Measurements from ENCODE around the gene CNN3.
"Not testable (repeated sequence)": the region's sequence is repeated elsewhere in the genome, so short reads cannot be mapped to it uniquely, and the experiment has no call there.

CNN3 gene

DNA sequence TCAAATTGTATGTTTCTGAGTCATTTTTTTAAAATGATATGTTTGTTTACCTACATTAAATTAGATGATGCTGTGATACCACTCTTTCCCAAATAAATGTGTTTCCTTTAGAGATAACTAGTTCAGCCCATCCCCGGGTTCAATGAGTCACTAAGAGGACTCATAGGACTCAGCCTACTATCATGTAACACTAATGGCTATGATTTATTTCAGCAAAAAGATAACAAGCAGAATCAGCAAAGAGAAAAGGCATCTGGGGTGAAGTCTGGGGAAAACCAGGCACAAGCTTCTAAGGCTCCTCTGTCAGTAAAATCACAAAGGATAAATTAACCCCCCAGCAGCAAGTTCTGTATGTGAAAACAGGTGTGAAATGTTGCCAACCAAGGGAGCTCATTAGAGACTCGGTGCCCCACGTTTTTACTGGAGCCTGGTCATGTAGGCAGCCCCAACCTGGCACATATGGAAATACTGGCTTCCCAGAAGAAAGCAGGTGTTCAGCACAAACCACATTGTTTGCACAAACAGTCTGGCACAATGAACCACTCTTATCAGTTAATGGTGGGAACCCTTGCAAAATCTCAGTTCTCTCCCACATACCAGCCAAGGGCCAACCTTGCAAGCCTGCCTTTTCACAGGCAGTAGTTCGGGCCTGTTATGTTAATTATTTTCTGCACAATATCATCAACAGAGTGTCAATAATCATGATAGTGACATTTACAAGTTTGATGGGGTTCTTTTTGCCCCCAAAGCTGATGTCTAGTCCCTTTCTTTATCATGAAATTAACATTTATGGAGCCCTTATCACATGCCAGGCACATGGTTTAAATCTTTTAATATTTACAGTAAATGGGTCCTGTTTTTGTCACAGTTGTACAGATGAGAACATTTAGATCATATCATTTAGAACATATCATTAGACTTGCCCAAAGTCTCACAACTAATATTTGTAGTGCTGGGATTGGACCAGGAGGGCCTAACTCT is 23.1 kb upstream of the CNN3 start:
- no peak for DNase-seq

DNA sequence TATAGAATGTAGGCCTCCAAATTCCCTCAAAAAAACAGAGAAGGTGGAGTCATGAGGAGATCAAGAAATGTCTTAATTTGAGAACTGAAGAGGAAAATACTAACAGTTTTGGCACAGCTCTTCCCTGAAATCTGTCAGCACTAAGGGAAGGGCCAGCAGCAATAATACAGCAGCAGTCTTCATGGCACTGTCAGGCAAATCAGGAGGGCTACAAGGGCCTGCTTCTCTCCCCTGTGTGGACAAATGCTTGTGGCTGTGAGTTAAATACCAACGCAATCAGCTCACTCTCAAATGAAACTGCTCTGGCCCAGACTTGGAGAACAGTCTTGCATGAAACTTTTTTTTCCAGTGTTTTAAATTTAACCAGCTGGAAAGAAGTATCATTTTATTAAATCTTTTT is 20.5 kb upstream of the CNN3 start:
- no peak for DNase-seq

DNA sequence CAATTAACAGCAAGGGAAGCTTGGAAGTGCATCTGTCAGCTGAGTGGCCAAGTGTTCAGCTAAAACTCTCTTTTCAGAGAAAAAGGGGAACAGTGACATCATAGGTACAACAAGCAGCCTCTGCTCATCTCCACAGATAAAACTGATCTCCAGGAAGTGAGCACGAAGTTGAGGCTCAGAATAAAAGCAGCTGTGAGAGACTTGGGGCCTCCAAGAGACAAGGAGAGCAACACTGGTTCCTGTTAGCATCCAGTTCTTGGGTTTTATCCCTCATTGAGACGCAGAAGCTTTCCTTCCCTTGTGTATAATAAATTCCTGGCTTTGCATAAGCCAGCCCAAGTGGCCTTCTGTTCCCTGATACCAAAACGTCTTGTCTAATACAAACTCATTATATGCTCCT is 20.0 kb upstream of the CNN3 start:
- DNase-seq, result no peak

DNA sequence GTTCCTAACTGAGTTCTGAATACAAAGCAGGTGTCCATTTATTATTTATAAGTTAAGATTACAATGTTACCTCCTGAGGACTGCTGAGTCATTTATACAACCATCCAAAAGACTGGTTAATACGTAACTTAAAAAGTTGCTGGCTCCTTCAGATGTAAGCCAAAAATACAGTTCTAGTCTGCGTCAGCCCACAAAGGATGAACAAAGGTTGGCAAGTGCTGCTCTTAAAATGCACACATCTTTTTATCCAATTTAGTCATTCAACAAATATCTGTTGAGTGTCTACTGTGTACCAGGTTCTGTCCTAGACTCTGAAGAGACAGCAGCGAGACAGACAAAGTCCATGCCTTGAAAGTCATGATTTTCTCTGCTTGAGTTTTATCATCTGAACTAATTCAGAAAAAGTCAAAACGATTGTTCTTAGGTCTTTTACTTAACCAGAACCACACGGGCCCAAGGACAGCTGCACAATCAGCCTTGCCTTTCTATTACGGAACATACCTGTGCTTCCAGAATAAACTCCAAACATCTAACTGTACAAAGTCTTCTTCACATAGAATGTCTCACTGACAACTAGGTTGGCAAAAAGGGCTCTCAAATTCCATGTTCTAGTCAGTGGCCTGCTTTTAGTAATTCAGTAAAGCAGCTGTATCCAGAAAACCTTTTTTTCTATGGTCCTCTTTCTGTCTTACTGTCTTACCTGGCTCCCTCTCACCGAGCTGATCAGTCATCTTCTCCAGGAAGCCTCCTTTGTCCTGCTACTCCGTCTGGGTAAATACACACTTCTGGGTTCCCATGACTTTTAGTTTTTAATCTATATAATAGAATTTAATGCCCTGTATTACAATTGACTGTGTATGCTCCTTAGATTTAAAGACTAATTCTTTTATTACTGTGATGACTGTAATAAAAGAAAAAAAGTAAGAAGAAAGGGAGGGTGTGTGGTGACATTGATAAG is 15.5 kb upstream of the CNN3 start:
- no peak for DNase-seq

DNA sequence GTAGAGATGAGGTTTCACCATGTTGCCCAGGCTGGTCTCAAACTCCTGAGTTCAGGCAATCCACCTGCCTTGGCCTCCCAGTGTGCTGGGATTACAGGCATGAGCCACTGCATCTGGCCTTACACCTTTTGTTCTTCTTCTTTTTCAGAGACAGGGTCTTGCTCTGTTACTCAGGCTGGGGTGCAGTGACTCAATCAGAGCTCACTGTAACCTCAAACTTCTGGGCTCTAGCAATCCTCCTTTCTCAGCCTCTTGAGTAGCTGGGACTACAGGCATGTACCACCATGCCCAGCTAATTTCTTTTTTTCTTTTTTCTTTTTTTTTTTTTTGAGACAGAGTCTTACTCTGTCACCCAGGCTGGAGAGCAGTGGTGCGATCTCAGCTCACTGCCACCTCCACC is 14.6 kb upstream of the CNN3 start:
- DNase-seq, result not testable (repeated sequence)

DNA sequence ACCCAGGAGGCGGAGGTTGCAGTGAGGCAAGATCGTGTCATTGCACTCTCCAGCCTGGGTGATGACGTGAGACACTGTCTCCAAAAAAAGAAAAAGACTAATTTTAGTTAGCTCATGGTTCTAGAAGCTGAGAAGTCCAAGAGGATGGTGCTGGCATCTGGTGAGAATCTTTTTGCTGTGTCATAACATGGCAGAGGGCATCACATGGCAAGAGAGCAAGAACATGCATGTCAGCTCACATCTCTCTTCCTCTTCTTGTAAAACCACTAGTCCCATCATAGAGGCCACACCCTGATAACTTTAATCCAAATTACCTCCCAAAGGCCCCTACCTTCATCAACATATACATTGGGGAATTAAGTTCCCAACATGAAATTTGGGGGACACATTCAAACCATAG is 13.8 kb upstream of the CNN3 start:
- no peak for DNase-seq

DNA sequence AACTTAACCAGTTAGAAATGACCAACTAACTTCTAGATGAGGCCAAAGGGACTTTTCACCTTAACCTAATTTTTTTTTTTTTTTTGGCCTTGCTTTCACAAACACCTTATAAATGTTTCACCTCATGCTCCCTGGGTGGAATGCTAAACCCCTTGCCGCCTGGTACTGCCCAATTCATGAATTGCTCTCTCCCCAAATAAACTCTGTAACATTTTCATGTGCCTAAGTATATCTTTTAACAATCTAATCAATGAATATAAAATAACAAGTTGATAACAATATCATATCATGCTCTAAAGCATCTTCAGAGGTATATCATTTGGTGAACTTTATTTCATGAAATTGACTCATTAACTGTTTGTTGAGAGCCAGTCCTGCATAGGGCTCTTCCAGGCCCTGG is 10.9 kb upstream of the CNN3 start:
- no peak for DNase-seq

DNA sequence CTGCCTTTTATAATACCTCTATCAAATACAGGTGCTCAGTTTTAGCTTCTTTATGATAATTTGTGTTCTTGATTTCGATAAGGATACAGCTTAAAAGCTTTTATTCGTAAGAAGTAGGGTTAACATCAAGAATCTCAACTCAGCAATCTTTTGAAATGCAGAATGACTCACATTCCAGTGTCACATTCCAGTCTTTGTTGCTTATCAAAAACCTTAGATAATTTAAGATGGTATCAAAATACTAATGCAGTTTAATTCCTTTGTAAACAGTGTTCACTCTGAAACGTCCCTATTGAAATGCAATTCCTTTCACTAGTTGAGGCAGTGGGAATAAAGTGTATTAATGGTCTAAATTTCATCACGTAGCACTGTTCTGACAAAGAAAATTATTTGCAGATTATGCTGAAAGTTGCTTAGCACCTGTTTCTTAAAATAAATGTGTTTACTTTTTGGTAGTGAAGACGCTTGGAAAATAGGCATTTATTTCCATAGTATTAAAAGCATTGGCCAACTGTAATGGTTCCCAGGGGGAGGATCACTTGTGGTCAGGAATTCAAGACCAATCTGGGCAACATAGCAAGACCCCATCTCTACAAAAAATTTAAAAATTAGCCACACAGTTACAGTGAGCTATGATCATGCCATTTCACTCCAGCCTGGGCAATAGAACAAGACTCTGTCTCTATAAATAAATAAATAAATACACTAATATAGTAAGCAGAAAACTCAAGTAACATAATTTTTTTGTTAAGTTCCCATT is 10.1 kb upstream of the CNN3 start:
- no peak for DNase-seq

DNA sequence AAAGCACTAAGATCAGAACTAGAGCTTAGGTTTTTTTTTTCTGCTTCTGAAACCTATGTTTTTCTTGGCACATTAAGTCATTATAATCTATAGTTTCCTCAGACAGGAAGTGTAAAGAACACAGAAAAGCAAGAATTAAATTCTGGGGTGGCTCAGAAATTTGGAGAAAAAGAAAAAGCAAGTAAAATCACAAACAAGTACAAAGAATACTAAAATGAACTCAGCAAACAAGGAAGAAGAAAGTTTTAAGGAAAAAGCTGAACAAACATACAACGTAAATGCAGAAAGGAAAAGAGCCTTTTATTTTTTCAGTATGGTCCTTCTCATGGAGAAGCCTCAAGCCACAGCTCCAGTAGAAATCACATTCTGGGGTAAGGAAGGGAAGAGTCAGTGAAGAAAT is 8.6 kb upstream of the CNN3 start:
- DNase-seq, result no peak

DNA sequence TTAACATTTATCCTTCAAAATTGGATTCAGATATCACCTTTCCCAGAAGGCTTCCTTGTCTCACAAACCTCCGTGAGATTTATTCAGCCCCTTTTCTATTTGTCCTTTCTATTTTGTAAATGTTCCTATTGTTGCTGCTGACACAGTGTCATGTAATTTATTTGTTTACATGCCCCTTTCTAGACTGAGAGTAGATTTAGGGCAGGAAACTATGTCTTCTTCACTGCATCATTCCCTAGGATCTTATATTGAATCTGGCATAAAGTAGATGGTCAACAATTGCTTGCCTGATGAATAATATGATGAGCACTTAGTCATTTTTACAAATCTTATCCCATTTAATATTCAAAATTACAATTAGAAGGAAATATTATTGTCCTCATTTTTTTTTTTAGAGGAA is 8.1 kb upstream of the CNN3 start:
- DNase-seq, result no peak

DNA sequence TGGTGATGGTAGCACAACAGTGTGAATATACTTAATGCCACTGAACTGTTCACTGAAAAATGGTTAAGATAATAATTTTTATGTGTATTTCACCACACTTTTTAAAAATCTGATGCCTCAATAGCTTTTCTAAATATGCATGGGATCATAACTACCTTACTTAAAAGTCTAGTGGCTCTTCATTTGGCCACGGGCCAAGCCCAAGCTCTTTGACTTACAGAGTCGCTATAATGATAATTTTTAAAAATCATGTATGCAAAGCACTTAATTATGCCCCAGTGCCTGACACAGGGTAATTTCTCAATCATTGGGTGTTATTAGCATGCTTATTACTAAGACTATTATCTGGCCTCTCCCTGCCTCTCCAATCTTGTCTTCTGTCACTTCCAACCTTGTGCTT is 7.6 kb upstream of the CNN3 start:
- DNase-seq, result no peak

DNA sequence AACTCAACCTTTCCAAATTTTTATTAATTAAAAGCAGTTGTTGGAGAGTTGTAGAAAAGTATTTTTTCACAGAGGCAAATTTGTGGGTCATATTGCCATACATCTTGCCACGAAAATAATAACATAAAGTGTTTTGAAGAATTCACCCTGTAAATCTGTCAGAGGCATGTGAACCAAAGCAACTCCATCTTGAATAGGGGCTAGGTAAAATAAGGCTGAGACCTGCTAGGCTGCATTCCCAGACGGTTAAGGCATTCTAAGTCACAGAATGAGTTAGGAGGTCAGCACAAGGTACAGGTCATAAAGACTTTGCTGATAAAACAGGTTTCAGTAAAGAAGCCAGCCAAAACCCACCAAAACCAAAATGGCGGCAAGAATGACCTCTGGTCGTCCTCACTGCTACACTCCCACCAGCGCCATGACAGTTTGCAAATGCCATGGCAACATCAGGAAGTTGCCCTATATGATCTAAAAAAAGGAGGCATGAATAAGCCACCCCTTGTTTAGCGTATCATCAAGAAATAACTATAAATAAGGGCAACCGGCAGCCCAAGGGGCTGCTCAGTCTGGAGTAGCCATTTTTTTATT is 4.4 kb upstream of the CNN3 start:
- no peak for DNase-seq

DNA sequence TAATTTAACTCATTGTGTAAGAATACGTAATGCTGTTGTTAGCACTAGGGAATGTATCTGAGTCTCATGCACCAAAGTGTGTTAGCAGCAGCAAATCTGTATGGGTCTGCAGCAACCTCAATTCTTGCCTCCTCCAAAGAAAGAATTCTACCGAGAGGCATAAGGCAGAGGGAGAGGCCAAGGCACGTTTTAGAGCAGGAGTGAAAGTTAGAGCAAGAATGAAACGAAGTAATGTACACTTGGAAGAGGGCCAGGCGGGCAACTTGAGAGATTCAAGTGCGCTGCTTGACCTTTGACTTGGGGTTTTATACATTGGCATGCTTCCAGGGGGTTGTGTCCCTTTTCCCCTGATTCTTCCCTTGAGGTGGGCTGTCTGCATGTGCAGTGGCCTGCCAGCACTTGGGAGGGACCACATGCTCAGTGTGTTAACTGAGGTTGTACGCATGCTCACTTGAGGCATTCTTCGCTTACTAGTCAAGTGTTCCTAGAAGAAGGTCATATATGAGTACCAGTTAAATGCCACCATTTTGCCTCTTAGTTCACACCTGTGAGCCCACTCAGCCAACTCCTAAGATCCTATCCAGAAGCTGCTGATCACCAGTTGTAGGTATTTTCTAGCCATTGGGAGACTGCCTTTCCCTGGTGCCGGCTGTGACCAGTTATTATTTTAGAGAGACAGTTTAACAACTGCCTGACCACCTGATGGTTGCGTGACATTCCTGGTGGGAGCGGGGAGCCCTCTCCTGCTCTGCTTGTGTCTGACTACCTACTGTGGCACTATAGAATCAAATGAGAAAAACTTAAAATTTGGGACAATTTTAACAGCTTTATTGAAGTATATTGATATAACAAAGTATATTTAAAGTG is 2.7 kb upstream of the CNN3 start:
- DNase-seq, result no peak

DNA sequence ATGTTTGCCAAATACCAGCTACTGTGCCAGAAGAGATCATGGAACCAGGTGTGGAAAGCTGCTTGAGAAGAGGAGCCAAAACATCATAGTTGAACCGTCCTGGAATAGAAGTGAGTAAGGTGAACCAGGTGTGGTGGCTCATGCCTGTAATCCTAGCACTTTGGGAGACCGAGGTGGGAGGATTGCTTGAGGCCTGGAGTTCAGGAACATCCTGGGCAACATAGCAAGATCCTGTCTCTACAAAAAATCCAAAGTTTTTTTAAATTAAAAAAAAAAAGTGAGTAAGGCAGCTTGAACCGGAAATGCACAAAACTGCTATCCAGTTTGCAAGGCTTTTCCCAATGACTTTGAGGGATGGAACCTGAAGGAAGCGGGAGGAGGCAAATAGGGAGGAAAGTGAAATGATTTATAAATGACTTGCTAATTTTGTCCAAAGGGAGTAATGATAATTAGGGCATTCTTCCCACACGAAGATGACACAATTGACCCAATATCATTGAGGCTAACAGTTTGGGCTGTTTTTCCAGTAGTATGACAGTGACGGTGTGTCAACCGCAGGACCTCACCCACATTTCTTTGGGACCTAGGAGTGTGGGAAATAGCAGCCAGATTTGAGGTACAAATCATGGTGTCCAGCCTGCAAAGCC is 1.5 kb upstream of the CNN3 start:
- DNase-seq, result no peak

DNA sequence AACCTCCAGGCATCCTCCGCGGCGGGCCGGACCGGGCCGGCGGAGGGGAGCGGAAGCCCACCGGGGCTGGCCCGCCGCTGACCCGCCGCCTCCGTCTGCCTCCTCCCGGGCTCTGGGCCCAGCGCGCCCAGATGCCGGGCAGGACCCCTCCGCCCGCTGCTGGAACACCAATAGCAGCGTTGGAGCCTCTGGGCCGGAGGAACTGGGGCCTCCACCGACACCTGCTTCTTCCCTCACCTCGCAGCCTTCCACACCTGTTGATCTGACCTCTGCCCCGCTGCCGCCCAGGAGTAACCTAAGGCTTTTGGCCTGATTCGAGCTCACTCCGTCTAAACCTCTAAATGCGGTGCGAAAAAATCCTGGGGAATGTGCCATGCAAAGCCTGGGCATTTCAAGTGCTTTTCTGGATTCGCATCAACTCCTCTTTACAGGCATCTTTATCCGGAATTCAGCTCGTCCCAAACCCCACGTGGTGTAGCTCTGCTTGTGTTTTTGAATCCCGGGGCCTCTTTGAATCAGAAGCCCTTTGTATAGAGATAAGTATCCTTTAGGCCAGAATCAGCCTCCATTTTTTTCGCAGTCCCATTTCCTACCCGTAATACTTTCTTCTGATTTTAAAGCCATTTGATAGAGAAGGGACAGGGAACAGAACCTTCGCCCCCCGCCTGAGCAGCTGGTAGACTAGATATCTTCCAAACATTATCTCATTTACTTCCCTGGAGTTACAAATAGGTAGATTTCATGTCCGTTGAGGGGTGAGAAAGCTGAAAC is 680 bp upstream of the CNN3 start:
- DNase-seq, result no peak

DNA sequence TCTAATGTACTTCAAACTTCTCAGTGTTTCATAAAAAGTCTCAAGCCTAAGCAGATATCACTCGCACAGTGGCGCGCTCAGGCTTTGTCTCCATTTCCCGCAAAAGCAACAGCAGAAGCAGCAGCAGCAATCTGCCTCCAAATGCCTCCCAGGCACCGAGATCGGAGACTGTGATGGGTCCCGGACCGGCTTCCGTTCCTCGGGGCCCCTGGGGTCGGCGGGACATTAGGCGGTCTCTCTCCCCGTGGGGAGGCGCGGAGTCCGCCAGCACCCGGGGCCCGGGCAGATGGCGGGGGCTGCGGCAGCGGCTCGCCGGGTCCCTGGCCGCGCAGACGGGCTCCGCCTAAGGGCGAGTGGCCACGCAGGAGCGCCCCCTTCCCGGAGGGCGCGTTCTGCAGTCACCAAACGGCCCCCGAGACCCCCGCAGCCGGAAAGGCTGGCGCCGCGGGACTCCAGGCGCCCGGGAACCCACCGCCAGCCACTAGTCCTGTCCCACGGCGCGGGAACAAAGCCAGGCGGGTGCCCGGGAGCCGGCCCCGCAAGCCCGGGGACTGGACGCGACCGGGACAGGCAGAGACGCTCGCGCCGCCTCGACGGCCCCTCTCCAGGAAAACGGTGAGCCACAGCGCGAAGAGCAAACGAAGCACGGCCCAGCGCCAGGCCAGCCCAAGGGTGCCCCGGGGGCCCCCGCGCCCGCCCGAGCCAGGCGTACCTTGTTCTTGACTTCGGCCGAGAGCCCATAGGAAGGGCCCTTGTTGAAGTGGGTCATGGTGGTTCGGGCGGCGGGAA is 590 bp downstream of the CNN3 start:
- DNase-seq, result no peak

DNA sequence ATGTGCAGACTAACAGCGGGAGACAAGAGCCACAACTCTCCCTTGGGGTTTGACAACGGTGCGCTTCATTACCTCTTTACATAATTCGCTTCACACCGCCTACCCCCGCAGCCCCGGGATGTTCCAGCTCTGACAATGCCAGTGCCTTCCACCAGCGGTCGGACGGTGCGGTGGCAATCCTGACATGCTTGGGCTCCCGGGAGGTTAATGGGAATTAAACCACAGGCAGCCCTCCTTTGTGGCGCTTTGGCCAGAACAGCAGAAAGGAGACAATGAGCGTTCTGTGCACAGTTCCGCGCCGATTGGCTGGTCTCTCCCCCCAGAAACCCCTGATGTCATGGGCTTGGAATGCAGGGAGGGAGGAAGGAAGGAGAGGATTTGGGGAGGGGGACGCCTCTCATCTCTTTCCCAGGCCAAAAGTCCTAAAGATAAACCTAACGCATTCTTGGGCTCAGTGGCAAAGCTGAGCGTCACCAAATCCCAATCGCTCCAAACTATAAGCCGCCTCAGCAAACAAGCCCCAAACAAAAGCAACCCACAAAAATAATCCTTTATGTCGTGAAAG is 1.3 kb downstream of the CNN3 start:
- no peak for DNase-seq

DNA sequence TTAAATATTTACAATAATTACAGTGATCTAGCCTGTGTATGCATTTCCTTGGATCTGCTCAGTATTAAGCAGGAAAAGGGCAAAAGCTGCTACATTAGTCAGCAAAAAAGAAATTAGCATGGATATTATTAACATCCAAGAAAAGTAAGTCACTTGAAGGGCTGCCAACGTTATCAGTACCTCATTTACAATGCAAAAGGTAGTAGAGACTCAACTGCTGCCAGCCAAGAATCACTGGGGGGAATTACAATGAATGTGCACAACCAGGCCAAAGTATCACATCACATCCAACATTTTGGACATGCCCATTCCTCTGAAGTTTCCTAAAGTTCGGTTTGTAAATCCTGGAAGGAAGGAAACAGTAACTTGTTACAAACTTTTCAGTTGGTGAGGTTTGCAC is 1.9 kb downstream of the CNN3 start:
- no peak for DNase-seq

DNA sequence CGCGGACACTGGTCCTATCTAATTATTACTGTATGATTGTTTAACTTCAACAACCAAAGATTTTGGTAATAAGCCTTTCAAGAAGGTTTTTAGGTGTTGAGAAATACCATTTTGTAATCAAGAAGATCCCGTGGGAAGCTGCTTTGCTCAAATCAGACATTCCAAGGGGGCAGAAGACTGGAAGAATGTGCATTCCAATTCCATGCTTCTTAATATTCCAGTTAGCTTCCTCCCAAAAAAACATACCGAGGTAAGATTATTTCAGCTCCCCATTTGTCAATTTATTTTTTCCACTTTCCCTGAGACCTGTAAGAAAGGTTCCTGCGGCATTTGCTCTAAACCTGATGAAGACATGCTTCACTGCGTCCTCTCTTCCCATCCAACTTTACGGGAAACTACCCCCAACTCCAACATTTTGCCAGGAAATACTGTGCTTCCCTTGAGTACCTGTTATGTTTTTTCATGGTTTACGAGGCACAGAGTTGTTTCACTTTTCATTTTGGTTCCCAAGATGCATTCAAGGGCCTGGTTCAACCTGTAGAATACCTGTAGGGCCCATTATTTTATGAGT is 4.1 kb downstream of the CNN3 start:
- DNase-seq, result no peak
